Panc1 (cell line): ENCODE data around the gene GABPB1.

Experiments
- CTCF ChIP-seq: fragments of 450-650 bp; IDR thresholded peaks from 2 replicates; pipeline ENCODE4 v1.5.1; 2017; ENCODE audit warnings: mild to moderate bottlenecking
- POLR2AphosphoS5 ChIP-seq: IDR thresholded peaks from 2 replicates; pipeline ENCODE4 v1.6.1; 2012; ENCODE audit warnings: mild to moderate bottlenecking, low read depth, low read length, moderate library complexity
- SIN3A ChIP-seq: IDR thresholded peaks from 2 replicates; pipeline ENCODE4 v1.6.1; 2012; ENCODE audit warnings: low read depth, mild to moderate bottlenecking, low read length, moderate library complexity, borderline replicate concordance; ENCODE audit not compliant: insufficient read depth

GRCh38 chr15:50229336-50229735 lies 125.7 kb downstream of the GABPB1 start:
- TF ChIP-seq CTCF (no peak), SIN3A (no peak), POLR2AphosphoS5 (no peak)
